Activated naive CD4-positive, alpha-beta T cell (primary cell): ENCODE data around the gene NAGLU.
A peak's percentile ranks its signal among the peaks of the same experiment; 100 is the strongest.

Experiments
- DNase-seq, 4 experiments: peaks; one replicate each; lab custom pipeline; 2025; lab: John Stamatoyannopoulos, UW

Gene NAGLU

GRCh38 chr17:42536048-42536371 lies at the start of gene NAGLU:
Gene NAGLU, plus strand, starts transcription at chr17:42536241. Its CDS starts 32 bp downstream, at chr17:42536273.
- DNase-seq = peak; percentile 49 to 73 (median 59)

- DNase-seq = no peak
These were observed 48.0 kb upstream of the NAGLU start for GRCh38 chr17:42488032-42488431.

GRCh38 chr17:42493319-42493718 lies 42.7 kb upstream of the NAGLU start:
- no peak for DNase-seq

- no peak for DNase-seq
These were observed 41.4 kb upstream of the NAGLU start for GRCh38 chr17:42494673-42495072.

GRCh38 chr17:42498828-42499227 lies 37.2 kb upstream of the NAGLU start:
- no peak for DNase-seq

- DNase-seq = no peak
These were observed 34.0 kb upstream of the NAGLU start for GRCh38 chr17:42502091-42502490.

- no peak for DNase-seq
These were observed 33.1 kb upstream of the NAGLU start for GRCh38 chr17:42502926-42503325.

GRCh38 chr17:42507671-42508070 lies 28.4 kb upstream of the NAGLU start:
- no peak for DNase-seq

- DNase-seq = no peak
These were observed 27.4 kb upstream of the NAGLU start for GRCh38 chr17:42508426-42509165.

GRCh38 chr17:42509409-42509808 lies 26.6 kb upstream of the NAGLU start:
- DNase-seq = no peak

- DNase-seq = no peak
These were observed 26.2 kb upstream of the NAGLU start for GRCh38 chr17:42509841-42510240.

- no peak for DNase-seq
These were observed 23.8 kb upstream of the NAGLU start for GRCh38 chr17:42512246-42512645.

- DNase-seq = no peak
These were observed 23.2 kb upstream of the NAGLU start for GRCh38 chr17:42512733-42513251.

- no peak for DNase-seq
These were observed 22.4 kb upstream of the NAGLU start for GRCh38 chr17:42513686-42514085.

GRCh38 chr17:42514279-42514678 lies 21.8 kb upstream of the NAGLU start:
- no peak for DNase-seq

GRCh38 chr17:42514867-42515266 lies 21.2 kb upstream of the NAGLU start:
- DNase-seq = no peak

GRCh38 chr17:42517516-42517915 lies 18.5 kb upstream of the NAGLU start:
- peak; percentile 58 to 77 (median 74) for DNase-seq

- DNase-seq = no peak
These were observed 17.8 kb upstream of the NAGLU start for GRCh38 chr17:42518046-42518754.

- no peak for DNase-seq
These were observed 17.1 kb upstream of the NAGLU start for GRCh38 chr17:42518755-42519545.

- no peak for DNase-seq
These were observed 16.2 kb upstream of the NAGLU start for GRCh38 chr17:42519546-42520491.

GRCh38 chr17:42520540-42520951 lies 15.5 kb upstream of the NAGLU start:
- DNase-seq = peak in 1 of 4 experiments; percentile 25
